B cell (primary cell): ENCODE results near the gene OTUD3. TPM values are rescaled to one million over a fixed set of nuclear protein-coding genes. Genes with fewer than 3 reads are reported as not detected.

Experiments used
- ATAC-seq: fragments of 200-7000 bp; cut with Tn5 transposase; one replicate; pipeline ENCODE4 v1.10.0; 2021; ENCODE audit warnings: low read depth, mild to moderate bottlenecking, moderate number of reproducible peaks, moderate library complexity
- CTCF ChIA-PET: fragments of 350-600 bp; sonication (Branson Sonifier 250); formaldehyde crosslinking; loops from one replicate; lab custom pipeline; 2021; ENCODE audit warnings: antibody characterized with exemption, inconsistent platforms; lab: Charles Lee
- POLR2A ChIA-PET: fragments of 350-600 bp; sonication (Branson Sonifier 250); formaldehyde crosslinking; loops from one replicate; lab custom pipeline; 2021; ENCODE audit warnings: antibody characterized with exemption; lab: Charles Lee
- DNase-seq: peaks from one replicate; pipeline ENCODE4 v3.0.0; 2013
- H2AFZ ChIP-seq: 2 replicates; pipeline ENCODE4 v1.6.1; 2012; ENCODE audit warnings: mild to moderate bottlenecking, low read depth, low read length; ENCODE audit not compliant: insufficient read depth, poor library complexity, severe bottlenecking
- H3K27ac ChIP-seq, 2 donors: 1 replicate in 1 of 2; 2 replicates in 1 of 2; pipeline ENCODE4 v1.5.1; 2012 to 2013; ENCODE audit warnings: low read length in 2 of 2, mild to moderate bottlenecking in 2 of 2, moderate library complexity in 1 of 2
- H3K27me3 ChIP-seq, 4 experiments: fragments of 200-600 bp in 1 of 4; sonication (generic) in 1 of 4; replicated peaks in 1 of 4; 1 replicate in 2 of 4; 2 replicates in 2 of 4; pipeline versions ENCODE4 v1.6.1 to v1.7.0; 2013 to 2016; ENCODE audit warnings: low read length in 3 of 4, mild to moderate bottlenecking in 2 of 4, mixed read lengths in 1 of 4, moderate library complexity in 1 of 4; ENCODE audit not compliant: insufficient read depth in 4 of 4, control insufficient read depth in 3 of 4; ENCODE audit errors: control extremely low read depth in 1 of 4
- H3K36me3 ChIP-seq, 2 experiments: replicated peaks in 1 of 2; 1 replicate in 1 of 2; 2 replicates in 1 of 2; pipeline versions ENCODE4 v1.6.1 to v1.7.1; 2013; ENCODE audit warnings: low read length in 1 of 2; ENCODE audit not compliant: insufficient read depth in 2 of 2, control insufficient read depth in 1 of 2; ENCODE audit errors: control extremely low read depth in 1 of 2, extremely low read depth in 1 of 2
- H3K4me1 ChIP-seq, 2 donors: fragments of 200-600 bp in 1 of 2; sonication (generic) in 1 of 2; 1 replicate in 1 of 2; 2 replicates in 1 of 2; pipeline versions ENCODE4 v1.5.1 to v1.6.1; 2013 to 2017; ENCODE audit warnings: low read length in 2 of 2; ENCODE audit not compliant: control insufficient read depth in 2 of 2, insufficient read depth in 2 of 2
- H3K4me2 ChIP-seq: replicated peaks from 2 replicates; pipeline ENCODE3; 2012; ENCODE audit warnings: mild to moderate bottlenecking, low read depth, low read length; ENCODE audit not compliant: poor library complexity, severe bottlenecking
- H3K4me3 ChIP-seq, 5 experiments: fragments of 200-600 bp in 1 of 5; sonication (generic) in 1 of 5; 1 replicate in 3 of 5; 2 replicates in 2 of 5; pipeline versions ENCODE4 v1.5.1 to v1.7.0; 2011 to 2016; ENCODE audit warnings: low read length in 4 of 5, mild to moderate bottlenecking in 4 of 5, low read depth in 2 of 5, control low read depth in 1 of 5, moderate library complexity in 1 of 5; ENCODE audit not compliant: insufficient read depth in 1 of 5; ENCODE audit errors: control extremely low read depth in 1 of 5, extremely low read depth in 1 of 5
- H3K79me2 ChIP-seq: fragments of 200-600 bp; sonication (generic); one replicate; pipeline ENCODE4 v1.6.0; 2016; ENCODE audit warnings: low read length; ENCODE audit not compliant: control insufficient read depth, insufficient read depth
- H3K9ac ChIP-seq: fragments of 200-600 bp; sonication (generic); 2 replicates; pipeline ENCODE4 v1.6.1; 2017; ENCODE audit warnings: mild to moderate bottlenecking, low read length, moderate library complexity
- H3K9me3 ChIP-seq, 3 donors: one replicate each; pipeline versions ENCODE4 v1.6.1 to v1.7.1; 2013; ENCODE audit warnings: low read length in 2 of 3; ENCODE audit not compliant: control insufficient read depth in 2 of 3, insufficient read depth in 1 of 3; ENCODE audit errors: control extremely low read depth in 1 of 3
- H4K20me1 ChIP-seq: 2 replicates; pipeline ENCODE4 v1.6.0; 2012; ENCODE audit warnings: mild to moderate bottlenecking, low read length; ENCODE audit not compliant: insufficient read depth, control insufficient read depth, poor library complexity, severe bottlenecking
- H3K27ac Mint-ChIP-seq: one replicate; pipeline ENCODE4 v1.8.0; 2021; ENCODE audit warnings: mixed read lengths
- H3K27me3 Mint-ChIP-seq: one replicate; pipeline ENCODE4 v1.8.0; 2021; ENCODE audit warnings: mixed read lengths
- H3K4me1 Mint-ChIP-seq: one replicate; pipeline ENCODE4 v1.8.0; 2021; ENCODE audit warnings: mixed read lengths
- H3K4me3 Mint-ChIP-seq: one replicate; pipeline ENCODE4 v1.8.0; 2021; ENCODE audit warnings: mixed read lengths
- H3K9me3 Mint-ChIP-seq: one replicate; pipeline ENCODE4 v1.8.0; 2022; ENCODE audit warnings: mixed read lengths; ENCODE audit not compliant: insufficient read depth
- EZH2 ChIP-seq: IDR thresholded peaks from 2 replicates; pipeline ENCODE4 v1.6.1; 2012; ENCODE audit warnings: borderline replicate concordance, low read depth, mild to moderate bottlenecking, moderate library complexity, low read length; ENCODE audit not compliant: insufficient read depth, poor library complexity, severe bottlenecking
- WGBS: methylation state at CpG from one replicate; pipeline ENCODE4 v1.1.5; 2013; ENCODE audit warnings: missing lambda C conversion rate; ENCODE audit not compliant: insufficient coverage; 5-methylcytosine and 5-hydroxymethylcytosine counted together
- intact Hi-C: fragments of 100-400 bp; cut with micrococcal nuclease; formaldehyde crosslinking; loops from one replicate; pipeline ENCODE4 v1.10.0; 2022
- polyA plus RNA-seq: library from polyadenylated mRNA; depleted of rRNA; stranded (reverse); fragments of >200 nt; gene quantifications from 2 replicates; pipeline ENCODE4 v1.2.3, GENCODE V29; 2012
- total RNA-seq, 2 donors: library from RNA; stranded (reverse); fragments of 120-200 nt in 1 of 2; gene quantifications; 1 replicate in 1 of 2; 2 replicates in 1 of 2; pipeline versions ENCODE4 v1.2.3 to v1.2.4, GENCODE V29; 2013 to 2022
- TF ChIP-seq, protein P1 (sequence below): fragments of 200-600 bp; IDR thresholded peaks from one replicate; pipeline ENCODE4 v1.8.0; 2022; ENCODE audit warnings: antibody characterized with exemption, mild to moderate bottlenecking

The OTUD3 gene
- total and polyA plus RNA-seq, 2 donors (not counting 1 experiment from before 2014, with no cell fraction given), result 4.2 to 19.6 TPM

GRCh38 chr1:19921310-19921709 is 39.1 kb downstream of the OTUD3 start:
- H3K27ac Mint-ChIP-seq, result no peak overlapping the region
- H4K20me1 ChIP-seq, result no peaks in the 10 kb centered on the region
- DNase-seq (no peak), ATAC-seq (no peak)
- no peak for TF ChIP-seq EZH2
- TF ChIP-seq, protein P1, sequence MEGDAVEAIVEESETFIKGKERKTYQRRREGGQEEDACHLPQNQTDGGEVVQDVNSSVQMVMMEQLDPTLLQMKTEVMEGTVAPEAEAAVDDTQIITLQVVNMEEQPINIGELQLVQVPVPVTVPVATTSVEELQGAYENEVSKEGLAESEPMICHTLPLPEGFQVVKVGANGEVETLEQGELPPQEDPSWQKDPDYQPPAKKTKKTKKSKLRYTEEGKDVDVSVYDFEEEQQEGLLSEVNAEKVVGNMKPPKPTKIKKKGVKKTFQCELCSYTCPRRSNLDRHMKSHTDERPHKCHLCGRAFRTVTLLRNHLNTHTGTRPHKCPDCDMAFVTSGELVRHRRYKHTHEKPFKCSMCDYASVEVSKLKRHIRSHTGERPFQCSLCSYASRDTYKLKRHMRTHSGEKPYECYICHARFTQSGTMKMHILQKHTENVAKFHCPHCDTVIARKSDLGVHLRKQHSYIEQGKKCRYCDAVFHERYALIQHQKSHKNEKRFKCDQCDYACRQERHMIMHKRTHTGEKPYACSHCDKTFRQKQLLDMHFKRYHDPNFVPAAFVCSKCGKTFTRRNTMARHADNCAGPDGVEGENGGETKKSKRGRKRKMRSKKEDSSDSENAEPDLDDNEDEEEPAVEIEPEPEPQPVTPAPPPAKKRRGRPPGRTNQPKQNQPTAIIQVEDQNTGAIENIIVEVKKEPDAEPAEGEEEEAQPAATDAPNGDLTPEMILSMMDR, result no peak
- H3K4me2 ChIP-seq, result no peak overlapping the region
- peaks cover 4% of the 10 kb centered on the region for H3K4me1 Mint-ChIP-seq
- POLR2A ChIA-PET, result no interaction called here
- H3K4me3 Mint-ChIP-seq, result no peak overlapping the region
- H3K27me3 ChIP-seq, result peaks cover 0 to 5% (median 0%) of the 10 kb centered on the region in 4 experiments
- no peaks in the 10 kb centered on the region for H3K4me1 ChIP-seq
- H3K36me3 ChIP-seq, result no peaks in the 10 kb centered on the region
- H3K9me3 ChIP-seq, result no peaks in the 10 kb centered on the region
- no peak overlapping the region for H3K4me3 ChIP-seq
- no peak overlapping the region for H2AFZ ChIP-seq
- H3K9ac ChIP-seq, result no peak overlapping the region
- intact Hi-C loops, result no loop called here
- H3K9me3 Mint-ChIP-seq, result no peaks in the 10 kb centered on the region
- WGBS, result 81% methylated on average over 13 of the region's 13 CpGs
- H3K27me3 Mint-ChIP-seq, result peaks cover 4% of the 10 kb centered on the region
- H3K27ac ChIP-seq, result no peak overlapping the region
- H3K79me2 ChIP-seq, result no peaks in the 10 kb centered on the region
- CTCF ChIA-PET, result interaction anchor here (1.2 to 8.4 kb wide), 5 partner anchors 9 to 291 kb away, joined by 4 to 126 read pairs (median 5); no protein-coding TSS in a partner anchor

DNA sequence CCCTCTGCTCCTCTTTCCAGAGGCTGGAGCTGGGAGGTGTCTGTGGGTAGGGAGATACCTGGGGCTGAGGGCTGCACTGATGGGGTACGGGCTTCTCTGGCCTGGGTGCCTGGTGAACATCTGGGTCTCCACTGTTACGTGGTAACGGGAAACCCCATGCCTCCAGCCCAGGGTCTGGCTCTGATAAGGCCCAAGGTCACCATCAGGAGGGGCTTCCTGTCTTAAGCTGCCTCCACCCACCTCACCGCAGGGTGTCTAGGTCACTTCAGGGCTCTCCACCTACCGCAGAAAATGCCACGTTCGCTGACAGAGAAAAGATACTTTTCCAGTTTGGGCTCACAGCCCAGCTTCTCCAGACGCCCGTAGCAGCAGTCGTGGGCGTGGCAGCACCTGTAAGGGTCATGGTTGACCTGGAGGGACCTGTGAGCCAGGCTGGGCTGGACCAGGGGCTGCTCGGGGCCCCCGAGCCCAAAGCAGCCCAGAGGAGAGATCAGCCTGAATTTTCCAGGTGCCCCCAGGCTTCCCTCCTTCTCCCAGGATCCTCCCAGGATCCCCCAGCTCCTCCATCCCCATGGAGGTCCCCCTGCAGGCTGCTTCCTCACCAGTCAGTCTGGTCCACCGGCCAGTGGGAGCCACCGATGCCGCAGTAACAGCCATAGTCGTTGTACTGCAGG is 40.0 kb downstream of the OTUD3 start:
- no peak overlapping the region for H3K27ac Mint-ChIP-seq
- Histone ChIP-seq H3K9me3 (no peaks in the 10 kb centered on the region), H2AFZ (no peak overlapping the region), H3K4me3 (no peak overlapping the region), H3K36me3 (no peaks in the 10 kb centered on the region), H4K20me1 (no peaks in the 10 kb centered on the region), H3K27me3 (peaks cover 0 to 5% (median 0%) of the 10 kb centered on the region in 4 experiments), H3K4me1 (no peaks in the 10 kb centered on the region), H3K79me2 (no peaks in the 10 kb centered on the region), H3K4me2 (no peak overlapping the region), H3K9ac (no peak overlapping the region), H3K27ac (no peak overlapping the region)
- DNase-seq, result no peak
- ATAC-seq, result no peak
- ChIA-PET CTCF (interaction anchor here (1.0 to 8.4 kb wide), 4 partner anchors 43 to 274 kb away, joined by 3 to 126 read pairs (median 42); no protein-coding TSS in a partner anchor), POLR2A (interaction anchor here (0.7 kb wide), 1 partner anchor 43 kb away, joined by 3 read pairs; no protein-coding TSS in a partner anchor)
- 78% methylated on average over 14 of the region's 17 CpGs for WGBS
- peaks cover 4% of the 10 kb centered on the region for H3K27me3 Mint-ChIP-seq
- H3K4me1 Mint-ChIP-seq, result peaks cover 4% of the 10 kb centered on the region
- intact Hi-C loops, result no loop called here
- H3K4me3 Mint-ChIP-seq, result no peak overlapping the region
- H3K9me3 Mint-ChIP-seq, result no peaks in the 10 kb centered on the region
- no peak for TF ChIP-seq EZH2
- TF ChIP-seq, protein P1, result no peak
